CD4-positive, alpha-beta T cell treated with Interleukin-15 for 4 hours (primary cell): Measurements from ENCODE around the gene SPATA24.
"Not testable (repeated sequence)": the region's sequence is repeated elsewhere in the genome, so short reads cannot be mapped to it uniquely, and the experiment has no call there.

Experiments
- DNase-seq: peaks from one replicate; pipeline ENCODE4 v3.0.0-alpha.2; 2020; ENCODE audit warnings: low spot score

The SPATA24 gene

DNA sequence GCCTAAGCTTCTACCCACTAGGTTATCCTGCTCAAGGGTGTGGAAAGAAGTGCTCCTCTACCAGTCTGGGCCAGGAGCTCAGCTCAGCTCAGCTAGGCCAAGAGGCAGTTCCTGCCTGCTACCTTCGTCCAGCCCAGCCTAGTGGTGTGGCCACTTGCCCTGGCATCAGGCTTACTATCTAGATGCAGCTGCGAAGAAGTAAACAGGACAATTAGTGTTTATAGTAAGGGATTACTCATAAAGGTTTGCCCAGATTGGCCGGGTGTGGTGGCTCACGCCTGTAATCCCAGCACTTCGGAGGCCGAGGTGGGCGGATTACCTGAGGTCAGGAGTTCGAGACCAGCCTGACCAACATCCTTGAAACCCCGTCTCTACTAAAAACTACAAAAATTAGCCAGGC, 12.8 kb upstream of the SPATA24 start:
- no peak for DNase-seq

DNA sequence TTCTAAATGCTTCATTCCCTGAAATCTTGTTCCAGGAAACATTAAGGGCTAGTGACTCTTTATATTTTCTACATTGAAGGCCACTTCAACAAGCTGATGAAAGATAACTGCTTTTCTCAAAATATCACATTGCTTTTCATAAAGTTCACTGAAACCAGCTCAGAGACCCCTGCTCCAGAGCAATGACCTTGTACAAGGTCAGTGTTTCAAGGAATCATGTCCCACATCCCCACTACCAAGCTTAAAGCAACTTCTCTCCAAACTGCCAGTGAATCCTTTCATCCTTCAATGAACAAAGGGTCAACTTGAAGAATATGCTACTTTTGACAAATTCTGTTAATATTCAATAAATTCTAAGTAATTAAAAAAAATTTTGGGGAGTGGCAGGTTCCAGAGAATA, 12.0 kb upstream of the SPATA24 start:
- DNase-seq = no peak

DNA sequence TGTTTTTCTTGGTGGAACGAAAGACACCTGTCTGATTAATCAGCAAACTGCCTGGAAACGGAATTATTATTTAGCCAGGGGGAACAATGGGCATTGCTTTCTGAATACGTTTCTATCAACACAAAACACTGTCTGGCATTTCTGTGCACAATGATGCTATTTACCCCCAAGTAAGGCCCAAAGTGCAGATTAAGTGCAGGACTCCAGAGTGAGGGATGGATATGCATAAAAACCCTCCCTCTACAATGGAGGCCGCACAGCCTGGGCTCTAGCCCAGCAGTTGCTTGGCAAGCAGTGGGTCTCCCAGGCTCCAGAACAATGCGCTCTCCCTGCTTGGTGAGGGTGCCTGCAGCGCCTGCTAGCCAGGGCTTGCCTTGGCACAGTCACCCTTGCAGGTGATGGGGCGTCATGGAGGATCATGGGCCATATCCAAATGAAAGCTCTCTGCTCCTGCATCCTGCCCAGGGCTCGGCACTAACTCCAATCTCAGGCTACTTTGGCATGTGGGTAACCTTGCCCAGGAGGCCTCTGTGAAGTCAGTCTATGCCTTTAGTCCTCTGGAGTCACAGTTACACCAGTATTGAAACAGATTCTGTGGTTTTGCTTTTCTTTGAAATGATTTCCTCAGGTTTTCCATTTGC, 11.5 kb upstream of the SPATA24 start:
- DNase-seq = peak; percentile 35

DNA sequence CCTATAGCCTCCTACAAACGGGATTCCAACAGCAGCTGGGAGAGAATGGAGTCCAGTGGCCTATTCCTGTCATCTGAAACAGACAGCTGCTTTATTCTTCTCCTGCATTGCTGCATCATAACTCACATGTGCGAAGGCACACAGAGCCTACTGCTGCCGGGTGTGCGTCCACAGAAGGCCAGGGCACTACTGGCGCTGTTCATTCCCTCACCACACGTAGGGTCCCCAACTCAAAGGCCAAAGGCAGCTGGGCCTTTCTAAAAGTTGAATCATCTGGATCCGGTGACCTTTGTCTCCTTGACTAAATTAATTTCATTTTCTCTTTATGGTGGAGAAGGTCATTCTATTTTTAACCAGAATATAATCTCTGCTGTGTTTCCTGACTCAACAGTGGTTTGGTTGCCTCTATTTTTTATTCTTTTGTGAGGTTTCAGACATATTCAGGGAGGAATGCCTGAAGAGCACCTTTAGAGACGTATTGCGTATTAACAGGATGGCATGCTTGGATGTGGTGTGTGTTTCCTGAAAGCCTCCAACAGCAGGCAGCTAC, 10.8 kb upstream of the SPATA24 start:
- DNase-seq = no peak

DNA sequence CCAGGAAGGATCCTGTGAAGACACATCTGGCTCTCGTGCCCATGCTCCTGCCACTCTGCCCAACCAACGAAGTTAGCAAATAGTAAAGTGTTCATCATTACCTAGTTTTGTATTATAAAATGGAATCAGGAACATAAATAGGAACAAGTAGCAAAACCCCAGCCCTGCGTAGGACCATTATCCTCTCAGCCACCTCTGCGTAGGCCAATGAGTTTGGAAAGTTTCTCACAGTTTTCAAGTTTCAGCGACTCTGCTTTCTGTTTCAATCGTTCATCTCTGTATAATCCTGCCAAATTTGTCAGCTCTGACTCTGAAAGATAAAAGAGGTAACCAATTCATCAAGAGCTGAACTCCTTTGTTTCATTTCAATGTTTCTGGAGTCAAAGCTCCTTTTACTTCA, 10.1 kb upstream of the SPATA24 start:
- no peak for DNase-seq

DNA sequence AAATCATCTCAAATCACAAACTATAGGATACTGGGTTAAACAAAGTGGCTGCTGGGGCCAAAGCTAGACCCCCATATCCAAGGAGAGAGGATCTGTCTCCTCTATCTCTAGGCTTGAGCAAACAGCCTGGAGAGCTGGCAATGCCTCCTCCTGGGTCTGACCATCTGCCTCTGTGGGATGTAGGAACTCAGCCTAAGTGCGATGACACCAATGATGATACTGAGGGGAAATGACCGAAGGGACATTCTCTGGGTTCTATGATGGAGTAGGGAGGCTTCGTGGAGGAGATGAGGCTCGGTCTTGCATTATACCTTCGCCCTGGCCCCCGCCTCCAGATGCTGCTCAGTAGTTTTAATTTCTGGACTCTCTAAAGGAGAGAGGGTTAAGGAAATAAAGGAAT, 9.3 kb upstream of the SPATA24 start:
- no peak for DNase-seq

DNA sequence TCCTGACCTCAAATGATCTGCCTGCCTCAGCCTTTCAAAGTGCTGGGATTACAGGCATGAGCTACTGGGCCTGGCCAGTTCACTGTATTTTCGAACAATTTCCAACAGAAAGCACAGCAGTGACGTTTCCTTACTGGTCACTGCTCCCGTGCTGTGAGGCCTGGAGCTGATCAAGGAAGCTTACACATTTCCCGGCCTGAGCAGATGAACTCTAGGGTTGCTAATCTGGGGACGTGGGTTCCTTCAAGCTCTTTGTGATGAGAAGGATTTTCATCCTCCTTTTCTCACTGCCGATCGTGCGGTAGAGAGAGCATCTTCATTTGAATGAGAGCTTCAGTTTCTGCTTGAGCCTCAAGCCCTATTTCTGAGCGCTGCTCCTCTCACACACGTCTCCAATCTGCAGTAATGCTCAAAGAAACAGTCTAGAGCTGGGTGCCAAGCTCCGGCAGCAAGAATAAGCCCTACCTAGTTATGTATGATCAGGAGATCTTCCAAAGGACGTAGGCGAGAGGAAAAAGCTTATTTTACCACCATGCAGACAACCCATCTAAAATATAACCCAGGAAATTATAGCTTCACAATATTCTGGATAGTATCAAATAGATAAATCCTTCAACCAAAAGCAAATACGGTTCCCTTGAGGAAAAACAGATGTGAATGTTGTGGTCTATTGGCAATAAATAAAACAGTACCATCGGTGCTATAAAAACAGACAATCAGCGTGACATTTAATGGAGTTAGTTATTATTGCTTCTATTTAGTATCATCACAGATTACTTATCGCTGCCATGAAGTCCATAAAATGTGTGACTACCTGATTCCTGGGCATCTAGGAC, 7.3 kb upstream of the SPATA24 start:
- no peak for DNase-seq

DNA sequence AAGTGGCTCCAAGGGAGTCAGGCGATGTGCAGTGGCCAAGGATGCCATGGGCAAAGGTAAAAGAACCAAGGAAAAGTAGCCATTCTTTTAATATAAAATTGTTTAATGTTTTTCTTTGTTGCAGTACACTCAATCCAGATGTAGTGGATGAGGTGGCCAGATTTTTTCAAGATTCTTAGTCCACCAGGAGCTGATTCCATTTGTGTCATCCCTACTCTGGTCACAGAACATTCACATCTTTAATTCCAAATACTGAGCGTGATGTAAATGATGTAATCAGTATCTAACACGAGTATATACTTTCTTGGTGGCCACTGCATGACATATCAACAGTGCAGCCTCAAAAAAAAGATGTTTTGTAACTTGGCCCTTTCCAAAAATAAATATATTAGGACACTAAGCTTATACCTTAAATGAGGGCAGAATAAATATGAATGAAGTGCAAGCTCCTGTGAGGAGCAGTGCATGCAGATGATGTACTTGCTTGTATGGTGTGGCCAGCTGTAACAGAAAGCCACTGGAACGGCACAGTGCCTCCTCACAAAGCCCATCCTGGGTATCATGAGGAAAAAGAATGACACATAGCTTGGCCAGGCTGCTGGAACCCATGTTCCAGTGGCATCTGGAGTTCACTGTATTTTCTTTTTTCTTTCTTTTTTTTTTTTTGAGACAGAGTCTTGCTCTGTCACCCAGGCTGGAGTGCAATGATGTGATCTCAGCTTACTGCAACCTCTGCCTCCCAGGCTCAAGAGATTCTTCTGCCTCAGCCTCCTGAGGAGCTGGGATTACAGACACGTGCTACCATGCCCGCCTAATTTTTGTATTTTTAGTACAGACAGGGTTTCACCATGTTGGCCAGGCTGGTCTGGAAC, 6.5 kb upstream of the SPATA24 start:
- no peak for DNase-seq

DNA sequence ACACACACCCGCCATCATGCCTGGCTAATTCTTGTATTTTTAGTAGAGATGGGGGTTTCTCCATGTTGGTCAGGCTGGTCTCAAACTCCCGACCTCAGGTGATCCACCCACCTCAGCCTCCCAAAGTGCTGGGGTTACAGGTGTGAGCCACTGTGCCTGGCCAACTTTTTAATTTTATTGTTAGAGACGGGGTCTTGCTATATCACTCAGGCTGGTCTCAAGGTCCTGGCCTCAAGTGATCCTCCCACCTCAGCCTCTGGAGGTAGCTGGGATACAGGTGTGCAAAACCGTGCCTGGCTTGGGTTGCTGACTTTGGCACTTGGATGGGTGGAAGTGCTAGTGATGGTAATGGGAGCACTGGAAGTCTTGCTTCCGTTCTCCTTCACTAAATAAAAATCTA, 5.2 kb upstream of the SPATA24 start:
- not testable (repeated sequence) for DNase-seq

DNA sequence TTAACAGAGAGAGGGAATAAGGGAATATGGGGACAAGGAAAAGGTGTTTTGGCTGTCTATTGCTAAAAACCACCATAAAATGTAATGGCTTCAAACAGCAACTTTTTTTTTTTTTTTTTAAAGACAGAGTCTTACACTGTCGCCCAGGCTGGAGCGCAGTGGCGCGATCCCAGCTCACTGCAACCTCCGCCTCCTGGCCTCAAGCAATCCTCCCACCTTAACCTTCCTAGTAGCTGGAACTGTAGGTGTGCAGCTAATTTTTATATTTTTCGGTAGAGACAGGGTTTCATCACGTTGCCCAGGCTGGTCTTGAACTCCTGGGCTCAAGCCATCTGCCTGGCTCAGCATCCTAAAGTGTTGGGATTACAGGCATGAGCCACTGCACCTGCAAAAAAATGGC, 4.3 kb upstream of the SPATA24 start:
- DNase-seq = no peak

DNA sequence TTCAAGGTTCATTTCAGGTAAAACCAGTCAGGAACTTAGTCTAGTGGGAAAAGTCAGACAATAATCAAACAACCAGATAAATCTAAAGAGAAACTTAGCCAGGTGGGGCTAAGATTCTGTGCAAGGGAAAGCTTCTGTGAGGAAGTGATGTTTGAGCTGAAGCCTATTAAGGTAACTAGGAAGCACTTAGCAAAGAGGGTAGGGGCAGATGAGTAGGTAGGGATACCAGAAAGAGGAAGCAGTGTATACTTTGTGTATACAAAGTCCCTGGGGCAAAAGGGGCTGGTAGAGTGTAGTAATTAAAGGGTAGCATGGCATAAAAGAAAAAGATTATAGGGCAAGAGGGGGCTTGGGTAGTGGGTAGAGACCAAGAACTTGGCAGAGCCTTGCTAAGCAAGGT, 3.6 kb upstream of the SPATA24 start:
- no peak for DNase-seq

DNA sequence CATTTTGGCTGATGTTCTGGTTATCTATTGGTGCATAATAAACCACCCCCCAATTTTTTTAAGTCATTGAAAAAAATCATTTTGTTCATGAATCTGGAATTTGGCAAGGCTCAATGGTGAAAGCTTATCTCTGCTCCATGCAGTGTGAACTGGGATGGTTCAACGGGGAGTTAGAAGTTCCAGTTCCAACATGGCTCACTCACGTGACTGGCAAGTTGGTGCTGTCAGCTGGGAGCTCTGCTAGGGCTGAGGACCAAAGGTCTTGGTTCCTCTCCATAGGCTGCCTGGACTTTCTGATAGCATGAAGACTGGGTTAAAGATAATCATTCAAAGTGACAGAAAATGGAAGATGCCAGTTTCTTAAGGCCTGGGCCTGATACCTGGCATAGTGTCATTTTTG, 3.1 kb upstream of the SPATA24 start:
- DNase-seq = no peak

DNA sequence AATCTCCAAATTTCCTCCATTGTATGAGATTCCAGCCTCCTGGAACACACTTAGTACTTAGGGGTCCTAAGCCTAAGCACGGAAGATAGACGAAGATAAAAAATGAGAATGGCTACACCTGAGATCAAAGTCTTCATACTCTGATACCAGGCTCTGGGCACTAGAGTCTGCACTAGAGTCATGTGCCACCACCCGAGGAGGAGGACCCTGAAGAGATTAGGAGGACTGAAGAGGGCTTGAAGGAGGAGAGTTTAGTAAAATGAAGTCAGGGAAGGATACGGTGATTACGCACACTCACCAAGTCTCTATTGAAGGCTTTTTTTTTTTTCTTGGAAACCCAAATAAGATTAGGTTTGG, 573 bp upstream of the SPATA24 start:
- no peak for DNase-seq

DNA sequence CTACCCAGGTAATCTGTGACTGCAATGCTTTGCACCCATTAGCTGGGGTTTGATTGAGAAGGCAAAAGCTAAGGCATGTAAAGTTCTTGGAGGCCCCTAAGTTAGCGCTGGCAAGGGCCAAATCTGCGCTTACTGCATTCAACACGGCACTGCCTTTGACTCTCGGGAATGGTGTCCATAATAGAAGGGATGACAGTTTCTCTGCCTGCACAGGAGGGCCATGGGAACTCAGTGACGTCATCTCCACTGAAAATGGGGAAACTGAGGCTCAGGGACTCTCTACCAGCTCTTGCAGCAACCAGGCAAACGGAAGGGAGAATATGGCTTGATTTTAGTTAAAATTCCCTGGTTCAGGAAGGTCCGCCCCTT, 487 bp downstream of the SPATA24 start:
- no peak for DNase-seq

DNA sequence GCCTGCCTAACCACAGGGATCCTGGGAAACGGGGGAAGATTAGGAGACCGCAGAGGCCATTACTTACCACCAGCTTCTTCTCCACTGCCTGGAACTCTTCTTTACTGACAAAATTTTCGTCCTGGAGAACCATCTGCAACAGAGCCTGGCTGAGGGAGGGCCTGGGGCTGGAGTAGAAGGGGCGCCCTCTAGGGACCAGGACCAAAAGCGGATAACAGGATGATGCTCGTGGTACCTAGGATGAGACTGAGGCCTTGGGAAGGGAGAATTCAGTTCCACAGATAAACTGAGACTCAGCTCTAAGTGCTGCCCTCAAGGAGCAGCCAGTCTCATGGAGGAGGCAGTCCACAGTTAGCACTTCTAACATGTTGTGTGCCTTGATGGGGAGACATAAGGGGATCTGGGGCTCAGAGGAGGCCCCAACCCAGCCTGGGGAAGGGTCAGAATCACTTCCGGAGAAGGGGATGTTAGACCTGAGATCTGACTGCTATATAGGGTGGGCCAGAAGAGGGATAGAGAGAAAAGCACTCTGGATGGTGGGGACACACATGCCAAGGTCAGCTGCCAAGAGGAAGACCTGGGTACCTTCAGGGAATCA, 1.2 kb downstream of the SPATA24 start:
- DNase-seq = no peak

DNA sequence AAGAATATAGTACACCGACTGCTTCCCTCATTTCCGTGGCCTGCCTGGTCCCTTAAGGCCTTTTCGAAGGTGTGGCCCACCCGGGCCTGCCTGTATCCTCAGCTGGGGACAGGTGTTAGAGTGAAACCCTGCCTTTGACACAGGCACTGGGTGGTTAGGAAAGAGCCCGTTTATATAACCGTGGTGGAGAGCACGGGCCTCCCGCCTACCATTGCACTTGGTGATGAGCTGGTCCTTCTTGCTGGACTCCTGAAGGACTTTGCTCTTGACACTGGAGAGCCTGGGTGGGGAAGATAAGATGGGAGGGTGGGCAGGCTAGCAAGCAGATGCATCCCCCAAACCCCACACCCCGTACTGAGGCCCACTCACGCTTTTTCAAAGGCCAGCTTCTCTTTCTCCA, 2.3 kb downstream of the SPATA24 start:
- no peak for DNase-seq

DNA sequence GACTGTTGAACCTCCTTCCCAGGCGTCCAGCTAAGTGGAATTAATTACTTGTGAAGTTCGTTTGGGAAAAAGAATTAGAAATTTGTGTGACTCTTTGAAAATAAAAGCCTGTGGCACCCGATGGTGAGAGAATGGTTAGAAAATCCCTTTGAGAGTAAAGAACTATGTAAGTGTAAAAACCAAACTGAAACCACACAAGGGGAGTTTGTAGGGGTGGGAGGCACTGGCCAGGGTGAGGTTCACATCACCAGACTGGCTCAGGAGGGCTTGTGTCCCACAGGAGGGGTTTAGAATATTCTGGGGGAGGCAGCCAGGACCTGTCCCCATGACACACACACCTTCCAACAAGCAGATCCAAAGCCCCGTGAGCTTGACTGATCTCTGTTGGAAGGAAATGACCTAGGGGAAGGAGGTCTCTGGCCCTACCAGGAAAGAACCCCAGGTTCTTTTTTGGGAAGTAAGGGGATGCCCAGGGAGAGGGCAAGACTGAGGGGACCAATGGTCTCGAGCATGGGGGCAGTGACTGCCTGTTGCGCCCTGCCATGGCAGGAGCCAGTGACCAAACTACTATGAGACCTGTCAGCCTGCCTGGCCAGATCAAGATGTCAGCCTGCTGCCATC, 4.3 kb downstream of the SPATA24 start:
- no peak for DNase-seq

DNA sequence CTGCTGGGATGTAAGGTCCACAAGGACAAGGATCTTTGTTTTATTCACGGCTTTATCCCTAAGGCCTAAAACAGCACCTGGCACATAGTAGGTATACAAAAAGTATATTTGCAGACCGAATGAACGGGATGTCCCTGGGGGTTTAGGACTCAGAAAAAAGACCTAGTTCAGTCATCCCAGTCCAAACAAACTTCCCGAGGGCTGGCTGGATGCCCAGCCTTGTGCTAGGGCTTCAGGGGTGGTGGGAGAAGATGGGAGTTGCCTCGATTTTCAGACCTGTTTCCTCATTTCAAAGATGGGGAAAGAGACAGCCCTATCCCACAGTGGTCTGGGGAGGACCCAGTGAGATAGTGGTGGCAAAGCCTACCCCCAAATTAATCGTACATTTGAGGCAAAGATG, 6.0 kb downstream of the SPATA24 start:
- no peak for DNase-seq

DNA sequence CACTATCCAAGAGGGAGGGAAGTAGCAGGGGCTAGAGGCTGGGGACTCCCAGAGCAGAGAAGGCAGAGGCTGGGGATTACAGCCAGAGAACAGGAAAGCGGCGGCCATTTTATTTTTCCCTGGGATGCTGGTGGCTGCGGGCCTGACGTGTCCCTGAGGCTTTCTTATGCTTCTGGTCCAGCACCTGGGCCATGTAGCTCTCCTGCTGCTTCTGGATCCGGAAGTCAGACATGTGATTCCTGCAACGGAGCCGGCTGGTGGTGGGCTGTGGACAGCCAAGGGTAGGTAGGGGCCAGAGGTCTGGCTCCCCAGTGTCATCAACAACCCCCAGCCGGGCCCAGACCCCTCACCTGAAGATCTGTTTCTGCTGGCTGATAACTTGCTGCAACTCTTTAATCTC, 7.2 kb downstream of the SPATA24 start:
- no peak for DNase-seq

DNA sequence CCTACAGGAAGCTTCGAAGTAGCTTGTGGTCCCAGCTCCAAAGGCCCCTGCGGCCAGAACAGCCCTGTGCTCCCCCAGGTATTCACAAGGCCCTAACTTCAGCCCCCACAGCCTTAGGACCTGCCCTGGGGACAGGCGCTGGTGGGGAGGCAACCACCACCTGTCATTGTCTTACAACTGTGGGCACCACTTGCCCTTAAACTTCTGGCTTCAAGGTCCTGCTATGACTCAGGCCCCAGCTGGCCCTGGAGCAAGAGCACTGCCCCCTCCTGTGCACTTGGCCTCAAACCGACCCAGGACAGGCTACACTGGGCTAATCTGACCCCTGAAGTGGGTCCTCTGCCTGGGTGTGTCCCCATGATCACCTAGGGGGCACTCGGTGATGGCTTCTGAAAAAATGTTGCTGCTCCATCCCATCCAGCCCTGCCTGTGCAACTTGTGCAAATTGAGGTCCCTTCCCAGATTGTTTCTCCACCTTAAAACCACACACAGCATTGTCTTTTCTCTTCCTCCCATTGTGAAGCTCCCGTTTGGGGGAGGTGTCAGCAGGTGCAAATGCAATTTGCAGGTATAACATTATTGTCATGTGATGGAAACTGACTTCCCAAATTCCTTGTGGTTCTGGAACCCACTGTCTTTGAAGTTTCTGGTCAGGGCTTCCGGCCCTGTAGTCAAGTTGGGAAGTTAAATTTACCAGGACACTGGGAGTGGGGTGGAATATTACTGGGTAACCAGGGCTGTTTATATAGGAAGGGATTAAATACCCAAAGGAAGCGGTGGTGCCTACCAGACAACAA, 7.8 kb downstream of the SPATA24 start:
- no peak for DNase-seq
